VCaP (cell line): ENCODE data around the gene KDM6B.

ENCODE experiments used
- H3K27ac ChIP-seq: fragments of 450-650 bp; 2 replicates; pipeline ENCODE4 v1.5.1; 2017
- CTCF ChIP-seq: fragments of 450-650 bp; conservative IDR thresholded peaks from 2 replicates; pipeline ENCODE4 v1.5.1; 2017; ENCODE audit warnings: mild to moderate bottlenecking, moderate library complexity

Gene KDM6B

GRCh38 chr17:7852262-7852670 lies 18.2 kb downstream of the KDM6B start:
- H3K27ac ChIP-seq = peak overlapping the region; percentile 36; the same call in 1 of the 2 replicates
- no peak for TF ChIP-seq CTCF

- no peak for TF ChIP-seq CTCF
- no peak overlapping the region for H3K27ac ChIP-seq
Observed at GRCh38 chr17:7852919-7853690, 19.1 kb downstream of the KDM6B start.

- no peak for TF ChIP-seq CTCF
- H3K27ac ChIP-seq = no peak overlapping the region
Observed at GRCh38 chr17:7853691-7854038, 19.6 kb downstream of the KDM6B start.

- no peak for TF ChIP-seq CTCF
- H3K27ac ChIP-seq = no peak overlapping the region; the same call in 1 of the 2 replicates
Observed at GRCh38 chr17:7854078-7854777, 20.2 kb downstream of the KDM6B start.

GRCh38 chr17:7854851-7855659 lies 21.0 kb downstream of the KDM6B start, which contains the start of gene TMEM88:
Gene TMEM88 (plus strand): TSS chr17:7855066. CDS start chr17:7855075, 9 bp downstream.
- peak within 1 kb of the TSS; percentile 91 for H3K27ac ChIP-seq
- TF ChIP-seq CTCF = no peak

GRCh38 chr17:7855660-7856010 lies 21.6 kb downstream of the KDM6B start:
- TF ChIP-seq CTCF = no peak
- peak overlapping the region; percentile 91 for H3K27ac ChIP-seq
